GM18867 (cell line): Measurements from ENCODE around the gene RPL35A.
A peak's percentile ranks its signal among the peaks of the same experiment; 100 is the strongest.
"Not testable (repeated sequence)": the region's sequence is repeated elsewhere in the genome, so short reads cannot be mapped to it uniquely, and the experiment has no call there.

Source experiments
- ATAC-seq: cut with Tn5 transposase; IDR thresholded peaks from one replicate; pipeline ENCODE4 v1.9.1; 2021; ENCODE audit warnings: mild to moderate bottlenecking, moderate library complexity; ENCODE audit not compliant: unreplicated experiment

Gene RPL35A

GRCh38 chr3:197951392-197951990 is 1.5 kb downstream of the RPL35A start:
- ATAC-seq: no peak

DNA sequence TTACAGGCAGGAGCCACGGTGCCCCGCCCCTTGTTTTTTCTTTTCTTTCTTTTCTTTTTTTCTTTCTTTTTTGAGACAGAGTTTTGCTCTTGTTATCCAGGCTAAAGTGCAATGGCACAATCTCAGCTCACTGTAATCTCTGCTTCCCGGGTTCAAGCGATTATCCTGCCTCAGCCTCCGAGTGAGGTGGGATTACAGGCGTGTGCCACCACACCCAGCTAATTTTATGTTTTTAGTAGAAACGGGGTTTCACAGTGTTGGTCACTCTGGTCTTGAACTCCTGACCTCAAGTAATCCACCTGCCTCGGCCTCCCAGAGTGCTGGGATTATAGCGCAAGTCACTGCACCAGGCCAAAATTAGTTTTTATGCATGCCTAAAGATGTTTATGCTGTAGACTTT is 2.5 kb downstream of the RPL35A start:
- ATAC-seq: no peak

DNA sequence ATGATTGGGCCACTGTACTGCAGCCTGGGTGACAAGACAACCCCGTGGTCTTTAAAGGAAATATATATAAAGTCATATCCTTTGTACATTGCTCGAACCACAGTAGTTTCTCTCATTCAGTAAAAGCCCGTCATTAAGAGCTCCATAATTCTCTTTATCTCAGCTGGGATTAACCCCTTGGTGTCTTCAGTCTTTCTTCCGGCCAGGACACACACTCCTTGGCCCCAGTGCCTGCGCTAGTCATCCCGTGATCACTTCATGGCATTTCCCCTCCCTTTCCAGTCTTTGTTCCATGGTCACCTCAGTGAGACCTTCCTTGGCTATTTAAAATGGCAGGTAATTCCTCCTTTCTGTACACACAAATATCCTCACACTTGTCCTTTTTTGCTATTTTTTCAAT is 3.3 kb downstream of the RPL35A start:
- no peak for ATAC-seq

DNA sequence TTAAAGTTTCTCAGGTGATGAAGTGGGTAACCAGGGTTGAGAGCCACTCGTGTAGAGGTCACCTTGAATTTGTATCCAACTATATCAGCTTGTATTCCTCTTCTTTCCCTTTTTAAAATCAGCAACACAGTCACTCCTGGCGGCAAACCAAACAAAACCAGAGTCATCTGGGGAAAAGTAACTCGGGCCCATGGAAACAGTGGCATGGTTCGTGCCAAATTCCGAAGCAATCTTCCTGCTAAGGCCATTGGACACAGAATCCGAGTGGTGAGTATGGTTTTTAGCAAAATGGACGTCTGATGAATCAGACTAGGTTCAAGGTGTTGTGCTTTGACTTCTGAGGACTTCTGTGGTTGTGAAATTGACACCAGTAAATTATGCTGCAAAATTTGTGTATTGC is 3.9 kb downstream of the RPL35A start:
- no peak for ATAC-seq

GRCh38 chr3:197955892-197956477 is 6.0 kb downstream of the RPL35A start:
- no peak for ATAC-seq

DNA sequence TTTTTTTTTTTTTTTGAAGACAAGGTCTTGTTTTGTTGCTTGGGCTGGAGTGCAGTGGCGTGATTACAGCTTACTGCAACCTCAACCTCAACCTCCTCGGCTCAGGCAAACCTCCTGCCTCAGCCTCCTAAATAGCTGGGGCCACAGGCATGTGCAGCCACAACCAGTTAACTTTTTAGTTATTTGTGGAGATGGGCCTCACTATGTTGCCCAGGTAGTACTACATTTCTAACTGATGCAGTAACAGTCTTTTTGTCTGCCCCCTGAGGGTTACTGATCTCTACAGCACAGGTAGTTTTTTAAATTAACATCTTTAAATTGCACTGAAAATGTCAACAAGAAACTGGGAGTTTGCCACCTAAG is 6.6 kb downstream of the RPL35A start:
- no peak for ATAC-seq

GRCh38 chr3:197957790-197958133 is 7.8 kb downstream of the RPL35A start:
- ATAC-seq: no peak

GRCh38 chr3:197958346-197958745 is 8.4 kb downstream of the RPL35A start:
- no peak for ATAC-seq

GRCh38 chr3:197958848-197959247 is 8.9 kb downstream of the RPL35A start:
- not testable (repeated sequence) for ATAC-seq

DNA sequence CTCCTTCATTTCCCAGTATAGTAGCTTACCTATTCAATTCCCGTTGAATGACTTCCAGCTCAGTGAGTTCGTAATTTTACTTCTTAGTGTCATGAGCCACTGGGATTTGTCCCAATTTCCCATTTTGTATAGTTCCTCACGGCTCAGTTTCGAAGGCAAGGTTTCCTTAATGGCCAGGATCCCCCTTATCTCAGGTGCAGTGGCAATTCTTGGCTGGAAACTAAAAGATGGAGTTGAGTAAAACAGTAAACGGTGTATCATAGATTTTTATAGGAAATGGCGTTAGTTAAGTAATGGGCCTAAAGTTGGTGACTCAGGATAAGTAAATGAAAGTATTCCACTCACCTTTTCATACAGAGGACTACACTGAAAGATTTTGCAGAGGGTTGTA is 9.5 kb downstream of the RPL35A start:
- no peak for ATAC-seq

GRCh38 chr3:197959891-197960693 is 10.1 kb downstream of the RPL35A start, which contains the start of gene LMLN:
TSS of gene LMLN (plus strand) at chr3:197960217. CDS start at chr3:197960246, 29 bp downstream.
- peak; percentile 97 for ATAC-seq

DNA sequence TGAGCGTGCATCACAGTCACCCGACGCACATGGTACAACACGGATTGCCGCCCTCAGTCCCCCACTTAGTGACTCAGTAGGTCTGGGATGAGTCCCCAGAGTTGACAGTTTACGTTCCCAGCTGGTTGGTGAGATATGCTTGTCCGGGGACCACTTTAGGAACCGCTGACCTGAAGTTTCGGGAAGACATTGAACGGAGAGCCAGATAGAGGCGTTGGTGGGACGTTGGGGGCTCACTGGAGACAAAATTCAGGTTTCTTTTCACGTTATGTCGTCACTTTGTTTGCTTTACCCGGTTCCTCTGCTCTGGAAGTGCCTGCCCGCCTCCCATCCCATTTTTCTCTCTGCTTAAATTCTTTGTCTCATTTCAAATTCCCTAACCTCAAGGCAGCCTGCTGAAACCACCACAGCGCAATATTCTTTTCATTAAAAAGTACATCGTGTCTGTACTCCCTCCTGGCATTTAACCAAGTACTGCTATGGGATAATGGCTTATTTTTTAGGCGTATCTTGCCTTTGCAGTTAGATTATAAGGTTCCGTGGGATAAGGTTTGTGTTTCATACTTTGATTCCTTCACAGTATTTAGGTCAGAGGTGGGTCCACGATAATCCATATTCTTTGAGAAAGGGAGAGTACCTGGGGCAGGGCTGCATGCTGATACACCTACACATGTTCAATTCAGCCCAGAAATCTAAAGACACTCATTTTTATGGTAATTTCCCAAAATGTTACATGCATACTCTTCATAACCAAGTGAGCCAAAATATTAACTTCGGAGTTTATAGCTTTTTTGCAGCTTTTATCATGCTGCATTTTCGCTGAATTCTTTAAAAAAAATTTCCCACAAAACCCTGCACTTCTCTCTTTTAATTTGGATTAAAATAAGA is 10.9 kb downstream of the RPL35A start:
- ATAC-seq: no peak

DNA sequence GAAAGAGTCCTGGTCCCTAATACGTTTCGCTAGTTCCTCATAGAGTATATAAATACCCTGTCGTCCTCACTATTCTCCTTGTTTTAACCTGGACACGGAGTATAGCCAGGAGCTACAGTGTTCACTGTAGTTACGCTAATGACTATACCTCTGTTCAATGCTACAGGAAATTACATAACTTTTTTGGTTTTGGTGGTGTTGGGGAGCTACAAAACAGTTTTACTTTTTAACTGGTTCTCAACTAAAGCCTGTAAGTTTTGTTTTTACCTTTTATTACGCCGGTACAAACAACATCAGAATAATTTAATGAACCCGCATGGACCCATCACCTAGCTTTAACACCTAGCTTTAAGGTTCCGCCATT is 11.6 kb downstream of the RPL35A start:
- no peak for ATAC-seq

DNA sequence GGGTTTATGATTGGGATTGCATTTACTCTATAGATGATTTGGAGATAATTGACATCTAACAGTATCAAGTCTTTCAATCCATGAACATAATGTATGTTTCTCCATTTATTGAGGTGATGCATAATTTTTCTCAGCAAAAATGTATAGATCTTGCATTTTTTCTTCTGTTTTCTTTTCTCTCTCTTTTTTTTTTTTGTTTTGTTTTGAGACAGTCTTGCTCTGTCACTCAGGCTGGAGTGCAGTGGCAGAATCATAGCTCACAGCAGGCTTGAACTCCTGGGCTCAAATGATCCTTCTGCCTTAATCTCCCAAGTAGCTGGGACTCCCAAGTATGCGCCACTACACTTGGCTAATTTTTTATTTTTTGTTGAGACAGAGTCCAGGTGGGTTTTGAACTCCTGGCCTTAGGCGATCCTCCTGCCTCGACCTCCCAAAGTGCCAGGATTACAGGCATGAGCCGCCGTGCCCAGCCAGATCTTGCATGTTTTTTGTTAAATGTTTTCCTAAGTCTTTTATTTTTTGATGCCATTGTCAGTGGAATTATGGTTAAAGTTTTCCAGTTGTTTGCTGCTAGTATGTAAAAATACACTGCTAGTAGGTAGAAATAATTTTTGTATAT is 13.1 kb downstream of the RPL35A start:
- no peak for ATAC-seq

DNA sequence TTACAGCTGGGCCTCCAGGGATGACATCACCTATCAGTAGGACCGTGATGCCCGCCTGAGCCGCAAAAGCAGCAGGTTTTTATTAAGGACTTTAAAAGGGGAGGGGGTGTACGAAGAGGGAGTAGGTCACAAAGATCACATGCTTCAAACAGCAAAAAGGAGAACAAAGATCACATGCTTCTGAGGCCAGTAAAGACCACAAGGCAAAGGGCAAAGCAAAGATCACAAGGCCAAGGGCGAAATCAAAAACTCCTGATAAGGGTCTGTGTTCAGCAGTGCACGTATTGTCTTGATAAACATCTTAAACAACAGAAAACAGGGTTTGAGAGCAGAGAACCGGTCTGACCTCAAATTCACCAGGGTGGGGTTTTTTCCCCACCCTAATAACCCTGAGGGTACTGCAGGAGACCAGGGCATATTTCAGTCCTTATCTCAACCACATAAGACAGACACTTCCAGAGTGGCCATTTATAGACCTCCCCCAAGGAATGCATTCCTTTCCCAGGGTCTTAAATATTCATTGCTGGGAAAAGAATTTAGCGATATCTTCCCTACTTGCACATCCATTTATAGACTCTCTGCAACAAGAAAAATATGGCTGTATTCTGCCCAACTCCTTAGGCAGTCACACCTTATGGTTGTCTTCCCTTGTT is 17.5 kb downstream of the RPL35A start:
- not testable (repeated sequence) for ATAC-seq

DNA sequence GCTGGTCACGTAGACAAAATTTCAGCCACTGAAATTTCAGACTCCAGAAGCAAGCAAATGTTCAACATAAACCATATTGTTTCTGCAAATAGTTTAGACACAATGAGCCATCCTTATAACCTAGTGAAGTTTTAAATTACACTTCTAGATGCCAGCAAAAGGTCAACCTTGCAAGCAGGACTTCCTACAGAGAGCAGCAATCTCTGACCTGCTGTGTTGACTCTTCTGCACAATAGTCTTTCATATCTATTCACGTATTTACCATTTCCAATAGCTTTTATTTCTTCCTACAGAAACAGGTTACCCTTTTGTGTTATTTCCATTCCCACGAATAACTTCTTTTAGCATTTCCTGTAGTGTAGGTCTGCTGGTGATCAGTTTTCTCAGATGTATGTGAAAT is 20.6 kb downstream of the RPL35A start:
- ATAC-seq: no peak

DNA sequence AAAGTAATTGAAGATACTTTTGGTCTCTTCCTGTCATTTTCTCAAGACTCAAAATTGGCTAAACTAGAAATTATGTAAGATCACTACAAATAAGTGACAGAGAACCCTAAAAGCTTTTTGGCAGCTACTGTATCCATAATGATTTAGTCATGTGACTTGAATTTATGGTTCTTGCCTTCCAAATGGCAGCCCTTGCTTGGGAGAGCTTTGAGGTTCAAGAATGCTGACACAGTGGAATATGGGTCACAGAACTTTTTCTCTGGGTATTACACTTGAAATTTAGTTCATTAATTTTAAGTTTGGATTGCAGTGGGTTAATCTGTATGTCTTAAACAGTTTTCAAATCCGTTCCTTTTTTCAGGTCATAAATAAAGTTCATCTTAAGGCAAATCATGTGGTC is 24.0 kb downstream of the RPL35A start:
- no peak for ATAC-seq

DNA sequence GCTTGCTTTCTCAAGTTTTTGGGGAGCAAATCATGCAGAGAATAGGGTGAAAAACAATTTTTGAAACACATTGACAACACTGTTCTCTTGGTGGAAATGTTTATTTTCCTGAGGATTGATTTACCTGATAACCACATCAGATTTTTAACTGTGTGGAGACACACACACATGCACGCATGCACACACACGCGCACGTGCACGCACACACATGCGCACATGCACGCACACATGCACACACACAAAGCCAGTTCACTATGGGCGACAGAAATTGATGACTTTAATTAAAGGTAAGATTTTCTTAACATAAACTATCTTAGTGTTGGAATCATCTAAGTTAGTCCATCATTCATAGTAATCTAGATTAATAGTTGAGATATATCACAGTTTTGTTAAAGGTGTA is 25.3 kb downstream of the RPL35A start:
- ATAC-seq: no peak

DNA sequence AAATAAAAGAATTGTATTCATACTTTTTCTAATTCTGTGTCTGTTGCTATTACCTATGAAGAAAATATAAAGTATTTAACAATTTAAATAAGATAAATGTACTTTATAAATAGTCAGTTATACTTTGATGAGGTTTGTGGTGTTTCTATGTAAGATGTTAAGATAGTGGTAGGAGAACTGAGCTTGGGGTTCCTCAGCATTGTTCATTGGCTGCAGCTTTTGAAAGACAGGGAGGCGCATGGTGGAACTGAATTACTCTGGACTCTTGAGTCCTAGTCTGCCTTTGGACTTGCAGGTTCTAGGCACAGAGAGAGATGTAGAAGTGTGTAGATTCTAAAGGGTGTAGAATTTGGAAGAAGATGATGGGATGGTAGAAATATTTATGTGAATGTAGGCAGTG is 33.1 kb downstream of the RPL35A start:
- no peak for ATAC-seq

GRCh38 chr3:197989651-197990050 is 39.7 kb downstream of the RPL35A start:
- no peak for ATAC-seq

DNA sequence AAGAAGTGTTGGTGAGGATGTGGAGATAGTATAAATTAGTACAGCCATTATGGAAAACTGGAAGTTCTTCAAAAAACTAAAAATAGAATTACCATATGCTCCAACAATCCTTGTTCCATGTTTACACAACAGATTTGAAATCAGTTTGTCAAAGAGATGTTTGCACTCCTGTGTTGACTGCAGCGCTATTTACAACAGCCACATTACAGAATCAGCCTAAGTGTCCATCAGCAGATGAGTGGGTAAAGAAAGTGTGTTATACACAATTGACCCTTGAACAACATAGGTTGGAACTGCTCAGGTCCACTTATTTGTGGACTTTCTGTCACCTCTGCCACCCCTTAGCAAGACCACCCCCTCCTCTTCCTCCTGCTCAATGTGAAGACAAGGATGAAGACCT is 44.7 kb downstream of the RPL35A start:
- ATAC-seq: no peak
